HepG2 (cell line): ENCODE data around the gene THADA. TPM values are rescaled to one million over a fixed set of nuclear protein-coding genes. Genes with fewer than 3 reads are reported as not detected.

ENCODE experiments used
- ELK4 ChIP-seq: sonication (generic); formaldehyde crosslinking; IDR thresholded peaks from 2 replicates; pipeline ENCODE4 v1.9.0; 2021; ENCODE audit warnings: missing genetic modification reagents, borderline replicate concordance
- FIP1L1 ChIP-seq: fragments of 200-400 bp; formaldehyde crosslinking; IDR thresholded peaks from 2 replicates; pipeline ENCODE4 v1.6.1; 2018; ENCODE audit warnings: low read depth, mild to moderate bottlenecking, low read length, moderate library complexity, borderline replicate concordance; ENCODE audit not compliant: insufficient read depth
- FOXJ3 ChIP-seq: sonication (generic); formaldehyde crosslinking; IDR thresholded peaks from 2 replicates; pipeline ENCODE4 v1.4.0; 2020; ENCODE audit warnings: missing genetic modification reagents, mild to moderate bottlenecking, borderline replicate concordance
- KMT2A ChIP-seq: sonication (generic); formaldehyde crosslinking; IDR thresholded peaks from 2 replicates; pipeline ENCODE4 v1.4.0; 2020; ENCODE audit warnings: missing genetic modification reagents
- NFYC ChIP-seq: IDR thresholded peaks from 2 replicates; pipeline ENCODE4 v1.6.1; 2016; ENCODE audit warnings: missing genetic modification reagents, missing compliant biosample characterization
- TSC22D2 ChIP-seq: sonication (generic); formaldehyde crosslinking; IDR thresholded peaks from 2 replicates; pipeline ENCODE4 v1.5.1; 2020; ENCODE audit warnings: missing genetic modification reagents, mild to moderate bottlenecking, borderline replicate concordance
- YEATS2 ChIP-seq: sonication (generic); formaldehyde crosslinking; IDR thresholded peaks from 2 replicates; pipeline ENCODE4 v1.4.0; 2020; ENCODE audit warnings: missing genetic modification reagents, borderline replicate concordance
- ZHX2 ChIP-seq, 2 experiments: sonication (generic) in 1 of 2; formaldehyde crosslinking in 1 of 2; IDR thresholded peaks; 2 replicates each; pipeline versions ENCODE4 v1.6.1 to v1.9.0; 2014 to 2022; ENCODE audit warnings: antibody characterized with exemption in 1 of 2, borderline replicate concordance in 1 of 2, inconsistent platforms in 1 of 2, low read depth in 1 of 2, missing genetic modification reagents in 1 of 2
- ZNF432 ChIP-seq: sonication (generic); formaldehyde crosslinking; IDR thresholded peaks from 2 replicates; pipeline ENCODE4 v1.5.0; 2020; ENCODE audit warnings: missing genetic modification reagents, mild to moderate bottlenecking, borderline replicate concordance
- ZNF460 ChIP-seq: sonication (generic); formaldehyde crosslinking; IDR thresholded peaks from 2 replicates; pipeline ENCODE4 v1.5.1; 2020; ENCODE audit warnings: missing genetic modification reagents, mild to moderate bottlenecking, borderline replicate concordance
- ZNF569 ChIP-seq: sonication (generic); formaldehyde crosslinking; IDR thresholded peaks from 2 replicates; pipeline ENCODE4 v1.5.0; 2020; ENCODE audit warnings: mild to moderate bottlenecking, missing genetic modification reagents, moderate library complexity, borderline replicate concordance
- ZNF615 ChIP-seq: sonication (generic); formaldehyde crosslinking; IDR thresholded peaks from 2 replicates; pipeline ENCODE4 v1.5.0; 2020; ENCODE audit warnings: mild to moderate bottlenecking, missing genetic modification reagents, borderline replicate concordance
- ZNF83 ChIP-seq: sonication (generic); formaldehyde crosslinking; IDR thresholded peaks from 2 replicates; pipeline ENCODE4 v1.4.0; 2020; ENCODE audit warnings: missing genetic modification reagents, mild to moderate bottlenecking, borderline replicate concordance
- polyA plus RNA-seq, 8 experiments: library from polyadenylated mRNA; depleted of rRNA in 3 of 8; stranded (reverse) in 7 of 8; unstranded in 1 of 8; fragments of >200 nt; fragmentation: Illumina TruSeq in 4 of 8; extraction: Trizol in 4 of 8; gene quantifications; 2 replicates each; pipeline versions ENCODE4 v1.2.1 to v1.2.3, GENCODE V29; 2011 to 2016; ENCODE audit warnings: low read depth in 4 of 8, missing spikeins in 1 of 8, mixed read lengths in 1 of 8; ENCODE audit not compliant: insufficient read depth in 1 of 8
- total RNA-seq, 5 experiments: library from RNA; depleted of rRNA; stranded (reverse); fragments of >200 nt; fragmentation: Illumina TruSeq; extraction: Trizol; gene quantifications; 2 replicates each; pipeline ENCODE4 v1.2.3, GENCODE V29; 2016; ENCODE audit warnings: low read depth in 1 of 5
- TF ChIP-seq, protein P1 (sequence below): sonication (generic); formaldehyde crosslinking; IDR thresholded peaks from 2 replicates; pipeline ENCODE4 v1.9.0; 2021; ENCODE audit warnings: missing genetic modification reagents, borderline replicate concordance

THADA gene
- total and polyA plus RNA-seq, 2 of the 13 experiments (the other 11 are each of a cell fraction or from before 2014, with no cell fraction given): 12.7 to 21.7 TPM

GRCh38 chr2:43595603-43596412, at the start of gene THADA (continued):
- TF ChIP-seq ZNF460 (CRISPR knock-in tag) (no peak; the same call in 1 of the 2 replicates), ZNF615 (CRISPR knock-in tag) (0 out of 2 replicates have a peak, but pooled peaks have one; percentile 87), ELK4 (CRISPR knock-in tag) (no peak; the same call in 1 of the 2 replicates), NFYC (CRISPR knock-in tag) (peak; percentile 94), ZNF432 (CRISPR knock-in tag) (no peak), YEATS2 (peak; percentile 97), FOXJ3 (CRISPR knock-in tag) (no peak), ZNF569 (CRISPR knock-in tag) (no peak), ZNF83 (CRISPR knock-in tag) (0 out of 2 replicates have a peak, but pooled peaks have one; percentile 21), KMT2A (CRISPR knock-in tag) (peak; percentile 92), FIP1L1 (peak; percentile 62; the same call in 1 of the 2 replicates), TSC22D2 (CRISPR knock-in tag) (peak; percentile 87; the same call in 1 of the 2 replicates), ZHX2 (IDR thresholded peaks at IDR 0.05; ENCODE audit: low read depth) (peak; percentile 89), ZHX2 (CRISPR knock-in tag; IDR thresholded peaks at IDR 0.05; ENCODE audit: borderline replicate concordance) (no peak)
- TF ChIP-seq, protein P1, sequence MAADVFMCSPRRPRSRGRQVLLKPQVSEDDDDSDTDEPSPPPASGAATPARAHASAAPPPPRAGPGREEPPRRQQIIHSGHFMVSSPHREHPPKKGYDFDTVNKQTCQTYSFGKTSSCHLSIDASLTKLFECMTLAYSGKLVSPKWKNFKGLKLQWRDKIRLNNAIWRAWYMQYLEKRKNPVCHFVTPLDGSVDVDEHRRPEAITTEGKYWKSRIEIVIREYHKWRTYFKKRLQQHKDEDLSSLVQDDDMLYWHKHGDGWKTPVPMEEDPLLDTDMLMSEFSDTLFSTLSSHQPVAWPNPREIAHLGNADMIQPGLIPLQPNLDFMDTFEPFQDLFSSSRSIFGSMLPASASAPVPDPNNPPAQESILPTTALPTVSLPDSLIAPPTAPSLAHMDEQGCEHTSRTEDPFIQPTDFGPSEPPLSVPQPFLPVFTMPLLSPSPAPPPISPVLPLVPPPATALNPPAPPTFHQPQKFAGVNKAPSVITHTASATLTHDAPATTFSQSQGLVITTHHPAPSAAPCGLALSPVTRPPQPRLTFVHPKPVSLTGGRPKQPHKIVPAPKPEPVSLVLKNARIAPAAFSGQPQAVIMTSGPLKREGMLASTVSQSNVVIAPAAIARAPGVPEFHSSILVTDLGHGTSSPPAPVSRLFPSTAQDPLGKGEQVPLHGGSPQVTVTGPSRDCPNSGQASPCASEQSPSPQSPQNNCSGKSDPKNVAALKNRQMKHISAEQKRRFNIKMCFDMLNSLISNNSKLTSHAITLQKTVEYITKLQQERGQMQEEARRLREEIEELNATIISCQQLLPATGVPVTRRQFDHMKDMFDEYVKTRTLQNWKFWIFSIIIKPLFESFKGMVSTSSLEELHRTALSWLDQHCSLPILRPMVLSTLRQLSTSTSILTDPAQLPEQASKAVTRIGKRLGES (CRISPR knock-in tag): no peak
